Calu3 (cell line): Measurements from ENCODE around the gene LMTK3. TPM values are rescaled to one million over a fixed set of nuclear protein-coding genes. Genes with fewer than 3 reads are reported as not detected.

ENCODE experiments used
- BruUV-seq: library from RNA; stranded (reverse); fragments of 400-500 nt; replicated peaks from 2 replicates; lab custom pipeline; 2021; lab: Mats Ljungman, UMichigan
- CTCF ChIA-PET: fragments of 300-600 bp; sonication (Branson Sonifier 250); formaldehyde crosslinking; loops from one replicate; lab custom pipeline; 2022; ENCODE audit warnings: antibody characterized with exemption; lab: Charles Lee
- DNase-seq: peaks from one replicate; pipeline ENCODE4 v3.0.0; 2022
- H3K27ac Mint-ChIP-seq: one replicate; pipeline ENCODE4 v1.8.0; 2022; ENCODE audit warnings: mixed read lengths; ENCODE audit not compliant: unreplicated experiment
- H3K27me3 Mint-ChIP-seq: one replicate; pipeline ENCODE4 v1.8.0; 2022; ENCODE audit warnings: mixed read lengths; ENCODE audit not compliant: unreplicated experiment
- H3K36me3 Mint-ChIP-seq: one replicate; pipeline ENCODE4 v1.8.0; 2022; ENCODE audit warnings: mild to moderate bottlenecking, moderate library complexity, mixed read lengths; ENCODE audit not compliant: insufficient read depth, unreplicated experiment
- H3K4me1 Mint-ChIP-seq: one replicate; pipeline ENCODE4 v1.8.0; 2022; ENCODE audit warnings: mild to moderate bottlenecking, low read depth, mixed read lengths; ENCODE audit not compliant: unreplicated experiment
- H3K4me3 Mint-ChIP-seq: one replicate; pipeline ENCODE4 v1.8.0; 2022; ENCODE audit warnings: mild to moderate bottlenecking, low read depth, moderate library complexity, mixed read lengths; ENCODE audit not compliant: unreplicated experiment
- H3K9me3 Mint-ChIP-seq: one replicate; pipeline ENCODE4 v1.8.0; 2022; ENCODE audit warnings: low read depth, mixed read lengths; ENCODE audit not compliant: unreplicated experiment
- CTCF ChIP-seq: fragments of 200-600 bp; IDR thresholded peaks from one replicate; pipeline ENCODE4 v1.8.0; 2022; ENCODE audit warnings: antibody characterized with exemption; ENCODE audit not compliant: unreplicated experiment
- intact Hi-C: fragments of 100-400 bp; cut with micrococcal nuclease; formaldehyde crosslinking; loops from one replicate; pipeline ENCODE4 v1.10.0; 2022; ENCODE audit not compliant: unreplicated experiment
- total RNA-seq: library from RNA; stranded (reverse); gene quantifications from 2 replicates; pipeline ENCODE4 v1.2.3, GENCODE V29; 2022

LMTK3 gene
- total RNA-seq, 1 experiment from 2014 or later: 1.0 TPM

GRCh38 chr19:48497728-48498594 is 13.7 kb downstream of the LMTK3 start:
- intact Hi-C loops: no loop called here
- no peaks in the 10 kb centered on the region for H3K9me3 Mint-ChIP-seq
- CTCF ChIA-PET: no interaction called here
- no peak for TF ChIP-seq CTCF
- no peak for DNase-seq
- no TSS peak for BruUV-seq
- peak overlapping the region; percentile 1 for H3K27ac Mint-ChIP-seq
- H3K36me3 Mint-ChIP-seq: peaks cover 52% of the 10 kb centered on the region
- H3K4me3 Mint-ChIP-seq: no peak overlapping the region
- peaks cover 43% of the 10 kb centered on the region for H3K4me1 Mint-ChIP-seq
- peaks cover 92% of the 10 kb centered on the region for H3K27me3 Mint-ChIP-seq

GRCh38 chr19:48496959-48497727 is 14.5 kb downstream of the LMTK3 start:
- DNase-seq: no peak
- H3K4me1 Mint-ChIP-seq: peaks cover 39% of the 10 kb centered on the region
- peaks cover 58% of the 10 kb centered on the region for H3K36me3 Mint-ChIP-seq
- H3K4me3 Mint-ChIP-seq: no peak overlapping the region
- peaks cover 92% of the 10 kb centered on the region for H3K27me3 Mint-ChIP-seq
- no peak overlapping the region for H3K27ac Mint-ChIP-seq
- intact Hi-C loops: no loop called here
- no peaks in the 10 kb centered on the region for H3K9me3 Mint-ChIP-seq
- CTCF ChIA-PET: interaction anchor here (1.4 kb wide), 1 partner anchor 10 kb away, joined by 4 read pairs; no protein-coding TSS in a partner anchor
- TF ChIP-seq CTCF: no peak
- BruUV-seq: no TSS peak

- H3K4me1 Mint-ChIP-seq: peaks cover 35% of the 10 kb centered on the region
- H3K27me3 Mint-ChIP-seq: peaks cover 92% of the 10 kb centered on the region
- H3K27ac Mint-ChIP-seq: peak overlapping the region; percentile 16
- TSS peak; percentile 37 for BruUV-seq
- CTCF ChIA-PET: no interaction called here
- intact Hi-C loops: no loop called here
- H3K4me3 Mint-ChIP-seq: peak overlapping the region; percentile 64
- H3K36me3 Mint-ChIP-seq: peaks cover 52% of the 10 kb centered on the region
- DNase-seq: no peak
- TF ChIP-seq CTCF: no peak
- no peaks in the 10 kb centered on the region for H3K9me3 Mint-ChIP-seq
Measured at GRCh38 chr19:48495396-48495795, 16.2 kb downstream of the LMTK3 start.

GRCh38 chr19:48493718-48494401 is 17.8 kb downstream of the LMTK3 start:
- H3K4me1 Mint-ChIP-seq: peaks cover 28% of the 10 kb centered on the region
- BruUV-seq: no TSS peak
- intact Hi-C loops: no loop called here
- CTCF ChIA-PET: interaction anchor here (0.6 to 1.5 kb wide), 6 partner anchors 13 to 708 kb away, joined by 3 to 8 read pairs (median 3); partner anchors contain the start of gene KDELR1
- no peaks in the 10 kb centered on the region for H3K9me3 Mint-ChIP-seq
- TF ChIP-seq CTCF: no peak
- no peak for DNase-seq
- peak overlapping the region; percentile 64 for H3K4me3 Mint-ChIP-seq
- peaks cover 83% of the 10 kb centered on the region for H3K27me3 Mint-ChIP-seq
- peaks cover 50% of the 10 kb centered on the region for H3K36me3 Mint-ChIP-seq
- H3K27ac Mint-ChIP-seq: peak overlapping the region; percentile 46
